Stimulated activated CD4-positive, alpha-beta T cell treated with anti-CD3 and anti-CD28 coated beads, Interleukin-15, amount 100 ng/mL, for 1 hour (primary cell): ENCODE measurements around the gene CYSTM1.

Source experiments
- DNase-seq, 2 donors: peaks; one replicate each; pipeline ENCODE4 v3.0.0-alpha.2; 2020; ENCODE audit warnings: low read depth in 1 of 2, low spot score in 1 of 2

Gene CYSTM1

DNA sequence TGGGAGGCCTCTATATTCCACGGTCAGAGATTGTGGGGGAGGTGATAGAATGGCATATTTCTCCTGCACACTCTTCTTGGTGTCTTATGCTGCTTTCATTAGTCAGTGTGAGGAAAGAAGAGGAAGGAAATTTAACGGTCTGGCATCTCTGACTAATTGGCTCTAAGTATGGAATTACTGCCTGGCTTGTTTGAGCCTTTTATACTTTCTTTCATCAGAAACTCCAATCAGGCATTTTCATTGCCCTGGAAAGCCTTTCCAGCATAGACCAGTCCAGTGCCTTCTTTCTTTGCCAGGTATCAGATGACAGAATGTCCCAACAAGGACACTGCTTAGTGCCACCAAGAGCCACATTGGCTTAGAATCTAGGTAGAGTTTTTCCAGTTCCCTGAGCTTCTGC, 30.2 kb downstream of the CYSTM1 start:
- DNase-seq, result no peak

- no peak for DNase-seq
These were observed 31.0 kb downstream of the CYSTM1 start for GRCh38 chr5:140205952-140206351.

- DNase-seq, result no peak
These were observed 32.4 kb downstream of the CYSTM1 start for GRCh38 chr5:140207250-140207964.

GRCh38 chr5:140208065-140208464, 33.1 kb downstream of the CYSTM1 start:
- DNase-seq, result no peak

GRCh38 chr5:140213370-140213983, 38.5 kb downstream of the CYSTM1 start:
- DNase-seq, result no peak

DNA sequence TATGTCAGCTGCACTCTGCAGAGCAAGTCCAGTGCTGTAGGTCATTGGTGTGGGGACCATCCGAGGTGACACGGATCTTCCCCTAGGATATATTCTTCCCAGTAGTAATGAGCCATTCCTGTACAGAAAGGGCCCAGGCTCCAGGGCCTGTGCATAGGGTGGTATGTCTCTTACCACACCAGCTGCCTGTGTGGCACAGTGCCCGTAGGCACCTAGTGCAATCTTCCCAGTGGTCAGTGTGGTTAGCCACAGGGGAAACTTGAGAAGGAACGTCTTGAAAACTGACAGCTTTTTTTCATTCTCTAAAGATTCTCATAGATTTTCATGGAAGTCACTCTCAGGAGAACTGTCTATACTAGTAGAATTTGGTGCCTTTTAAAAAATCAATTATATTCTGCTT, 39.8 kb downstream of the CYSTM1 start:
- DNase-seq, result no peak

- DNase-seq, result no peak
These were observed 40.3 kb downstream of the CYSTM1 start for GRCh38 chr5:140215276-140215675.

DNA sequence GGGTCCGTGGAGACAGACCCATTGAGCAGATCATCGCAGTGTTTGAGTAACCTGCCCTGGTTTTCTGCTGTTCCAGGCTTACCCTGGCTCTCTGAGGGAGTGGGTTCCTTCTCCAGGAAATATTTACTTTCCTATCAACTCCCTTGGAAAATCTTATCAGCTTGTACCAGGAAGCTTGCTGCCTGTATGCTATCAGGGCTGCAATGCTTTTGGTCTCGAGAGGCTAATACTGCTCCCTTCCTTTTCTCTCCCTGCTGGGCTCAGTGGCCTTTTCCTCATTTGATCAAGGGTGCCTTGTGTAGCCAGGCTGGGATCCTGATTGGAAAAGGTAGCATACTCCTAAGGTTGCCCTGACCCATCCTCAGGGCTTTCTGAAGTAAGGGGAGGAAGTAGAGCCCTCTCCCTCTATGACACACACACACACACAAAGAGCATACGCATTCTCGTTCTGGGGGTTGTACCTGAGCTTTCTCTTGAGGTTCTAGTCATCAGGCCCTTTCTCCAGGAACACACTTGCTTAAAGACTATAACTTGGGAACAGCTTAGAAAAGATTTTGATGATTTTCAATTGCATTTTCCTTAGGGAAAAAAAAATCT, 41.6 kb downstream of the CYSTM1 start:
- no peak for DNase-seq

GRCh38 chr5:140217299-140218026, 42.5 kb downstream of the CYSTM1 start:
- no peak for DNase-seq

GRCh38 chr5:140219068-140219991, 44.3 kb downstream of the CYSTM1 start:
- no peak for DNase-seq

DNA sequence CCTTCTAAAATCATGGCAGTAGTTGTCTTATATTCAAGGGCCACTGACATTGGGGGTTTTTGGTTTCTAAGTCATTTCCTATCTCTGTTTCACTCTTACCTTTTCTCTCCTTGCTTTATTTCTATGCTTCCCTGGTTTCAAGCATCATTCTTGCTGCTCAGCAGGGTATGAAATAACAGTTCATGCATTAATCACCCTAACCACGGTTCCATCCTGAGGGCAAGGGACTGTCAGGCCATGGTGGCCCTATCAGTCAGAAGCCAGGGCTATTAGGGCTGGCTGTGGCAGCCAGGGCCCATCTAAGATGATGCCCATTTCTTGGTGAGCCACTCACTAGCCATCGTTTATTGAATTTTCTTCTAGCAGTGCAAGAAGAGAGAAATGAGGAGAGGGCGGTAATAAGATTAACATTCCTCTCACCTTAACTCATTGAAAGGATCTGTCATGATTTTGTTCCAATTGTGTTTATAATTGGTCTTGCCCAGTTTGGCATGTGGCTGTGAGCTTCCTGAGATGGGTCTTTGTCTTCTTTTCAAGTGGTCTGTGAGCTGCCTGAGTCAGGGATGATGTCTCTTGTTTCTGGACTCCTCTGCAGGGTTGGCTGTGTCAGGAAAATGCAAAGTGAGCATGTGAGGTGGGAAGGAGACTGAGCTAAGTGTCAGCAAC, 45.2 kb downstream of the CYSTM1 start:
- no peak for DNase-seq

DNA sequence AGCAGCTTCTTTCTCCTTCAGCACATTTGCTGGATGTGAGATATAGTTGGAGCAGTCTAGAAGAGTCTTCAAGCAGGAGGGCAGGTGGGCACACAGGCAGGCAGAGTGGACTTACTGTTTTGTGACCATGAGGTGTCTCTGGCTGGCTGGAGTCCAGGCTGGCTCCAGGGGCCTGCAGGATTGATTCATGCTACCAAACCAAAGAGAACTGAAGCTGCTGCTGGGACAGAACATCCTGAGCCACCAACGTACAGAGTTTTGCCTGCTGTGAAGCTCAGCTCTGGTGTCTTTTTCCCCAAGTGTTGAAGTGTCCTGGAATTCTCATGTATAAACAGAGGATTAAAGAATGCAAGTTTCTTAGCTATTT, 45.7 kb downstream of the CYSTM1 start:
- DNase-seq, result no peak

DNA sequence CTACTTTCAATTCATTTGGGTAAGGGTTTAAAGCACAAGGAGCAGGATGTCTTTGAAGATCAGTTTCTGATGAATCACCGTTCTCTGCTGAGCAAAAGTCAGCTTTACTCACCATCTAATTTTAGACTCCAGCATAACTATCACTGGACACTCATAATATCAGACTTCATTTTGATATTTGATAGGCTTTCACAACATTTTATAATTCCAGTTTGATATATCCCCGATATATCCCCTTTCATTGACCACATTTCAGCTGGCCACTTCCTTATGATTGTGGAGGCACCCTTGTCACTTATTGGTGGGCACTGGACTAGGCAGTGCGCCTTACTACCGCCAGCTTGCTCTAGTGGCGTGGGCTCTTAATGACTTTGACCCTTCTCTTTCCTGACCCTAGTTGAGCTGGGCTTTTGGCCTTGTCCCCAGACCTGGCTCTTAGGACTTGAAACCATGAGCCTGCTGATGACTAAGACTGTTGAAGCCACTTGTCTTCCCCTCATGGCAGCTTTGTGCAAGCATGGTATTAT, 46.8 kb downstream of the CYSTM1 start:
- DNase-seq, result no peak

- DNase-seq, result no peak
These were observed 47.4 kb downstream of the CYSTM1 start for GRCh38 chr5:140222416-140222815.

GRCh38 chr5:140223567-140223966, 48.6 kb downstream of the CYSTM1 start:
- no peak for DNase-seq

- no peak for DNase-seq
These were observed 49.7 kb downstream of the CYSTM1 start for GRCh38 chr5:140224658-140225057.

- DNase-seq, result no peak
These were observed 50.4 kb downstream of the CYSTM1 start for GRCh38 chr5:140225396-140225795.

- no peak for DNase-seq
These were observed 52.1 kb downstream of the CYSTM1 start for GRCh38 chr5:140227046-140227445.

DNA sequence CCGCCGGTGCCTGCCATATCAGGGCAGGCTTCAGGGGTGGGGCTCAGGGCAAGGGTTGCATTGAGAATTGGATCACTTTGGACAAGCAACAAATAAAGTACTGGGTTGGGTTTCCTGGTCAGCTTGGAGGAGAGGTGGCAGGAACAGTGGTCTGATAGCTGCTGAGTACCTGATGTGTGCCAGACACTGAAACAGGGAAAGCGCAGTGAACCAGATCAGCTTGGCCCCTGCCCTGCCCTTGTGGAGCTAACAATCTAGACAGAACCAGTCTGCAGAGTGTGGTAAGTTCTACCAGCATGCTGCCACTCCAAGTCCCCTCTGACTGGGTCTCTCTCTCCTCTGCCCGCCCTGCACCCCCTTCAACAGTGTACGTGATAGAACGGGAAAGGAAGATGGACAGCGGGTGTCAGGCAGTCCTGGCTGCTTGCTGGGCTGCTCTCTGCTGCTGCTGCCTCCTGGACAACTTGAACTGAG, 53.4 kb downstream of the CYSTM1 start:
- no peak for DNase-seq

- DNase-seq, result no peak
These were observed 55.4 kb downstream of the CYSTM1 start for GRCh38 chr5:140230373-140230772.
